ENCODE data around the gene ASB16. TPM values are rescaled to one million over a fixed set of nuclear protein-coding genes. Genes with fewer than 3 reads are reported as not detected.

The ASB16 gene
- polyA plus RNA-seq, 1 of the 3 experiments (the other 2 are of a cell fraction): not detected

DNA sequence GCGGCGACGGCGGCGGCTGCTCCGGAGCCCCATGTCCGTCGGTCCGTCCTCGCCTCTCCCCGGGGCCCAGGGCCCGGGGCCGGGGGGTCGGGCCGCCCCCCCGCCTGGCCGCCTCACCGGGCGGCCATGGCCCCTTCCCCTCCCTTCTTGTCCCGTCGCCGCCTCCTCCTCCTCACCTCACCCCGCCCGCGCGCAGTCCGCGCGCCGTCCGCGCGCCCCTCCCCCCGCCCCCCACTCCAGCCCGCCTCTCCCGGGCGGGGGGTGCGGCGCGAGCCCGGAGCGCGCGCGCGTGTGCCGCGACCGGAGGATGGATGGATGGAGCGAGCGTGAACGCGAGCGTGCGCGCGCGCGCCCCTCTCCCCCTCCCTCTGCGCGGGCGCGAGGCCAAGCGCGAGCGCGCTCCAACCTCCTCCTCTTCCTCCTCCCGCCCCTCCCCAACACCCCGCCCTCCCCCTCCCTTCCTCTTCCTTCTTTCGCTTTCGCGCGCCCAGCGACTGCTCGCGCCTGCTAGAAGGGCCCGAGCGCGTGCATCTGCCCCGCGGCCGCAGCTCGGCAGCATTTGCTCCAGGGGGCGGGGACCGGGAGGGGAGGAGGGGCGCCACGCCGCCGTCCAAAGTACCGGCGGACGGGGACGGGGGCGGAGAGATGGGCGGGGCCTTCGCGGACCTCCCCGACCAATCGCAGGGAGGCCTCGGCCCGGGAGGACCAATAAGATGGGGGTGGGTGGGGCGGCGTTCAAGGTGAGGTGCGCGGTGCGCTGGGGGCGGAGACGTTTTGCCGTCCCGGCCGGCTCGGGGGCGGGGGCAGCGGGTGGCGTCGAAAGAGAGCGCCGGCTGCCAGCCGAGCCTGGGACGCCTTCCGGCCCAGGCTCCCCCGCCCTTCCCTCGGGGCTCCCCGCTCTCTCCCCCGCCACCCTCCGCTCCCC lies 29.3 kb downstream of the ASB16 start, which contains the start of gene ATXN7L3:
Gene ATXN7L3, minus strand, starts transcription at position 332 of the 925 bp plus-strand sequence. CDS start 1,814 bp downstream, outside the sequence.
- Histone ChIP-seq H3K4me2 (peak within 1 kb of the TSS; percentile 95), H3K4me3 (ENCODE audit: low read depth in 2 of 2, low read length in 1 of 2) (peak within 1 kb of the TSS; percentile 79 to 83), H3K4me1 (ENCODE audit: control insufficient read depth in 1 of 2, insufficient read depth in 2 of 2, low read depth in 1 of 2, low read length in 1 of 2) (peaks cover 16 to 30% of the 10 kb centered on the region in 2 experiments), H4K20me1 (ENCODE audit: insufficient read depth) (no peaks in the 10 kb centered on the region), H2AFZ (ENCODE audit: low read depth) (peak within 1 kb of the TSS; percentile 82), H3K9me2 (no peaks in the 10 kb centered on the region), H3K9ac (peak within 1 kb of the TSS; percentile 96), H3K27me3 (ENCODE audit: insufficient read depth) (no peaks in the 10 kb centered on the region), H3K9me3 (no peaks in the 10 kb centered on the region), H3F3A (replicated peaks; ENCODE audit: insufficient read depth) (peaks cover 10% of the 10 kb centered on the region), H3K27ac (ENCODE audit: low read depth in 2 of 2, low read length in 1 of 2) (peak within 1 kb of the TSS; percentile 85 to 96), H3K36me3 (replicated peaks in 1 of 2; ENCODE audit: control insufficient read depth in 1 of 2, insufficient read depth in 2 of 2, low read length in 1 of 2) (peaks cover 23 to 26% of the 10 kb centered on the region in 2 experiments), H3K79me2 (ENCODE audit: insufficient read depth) (peaks cover 39% of the 10 kb centered on the region)
- peak; percentile 99 for DNase-seq
- WGBS (ENCODE audit: low lambda C conversion rate): under 1% methylated on average over 44 of the region's 126 CpGs
- POLR2A ChIA-PET: interaction anchor here (0.9 to 1.6 kb wide), 5 partner anchors 13 to 110 kb away, joined by 3 to 7 read pairs (median 3); partner anchors contain the start of genes RUNDC3A, TMUB2 and UBTF
- CTCF ChIA-PET: interaction anchor here (0.5 to 6.6 kb wide), 5 partner anchors 10 to 131 kb away, joined by 3 to 61 read pairs (median 16); partner anchors contain the start of gene UBTF
- TF ChIP-seq ELF1 (IDR thresholded peaks at IDR 0.05) (no peak), MXI1 (IDR thresholded peaks at IDR 0.05; ENCODE audit: low read depth, low read length) (0 out of 2 replicates have a peak, but pooled peaks have one; percentile 34), FOSL2 (IDR thresholded peaks at IDR 0.05; ENCODE audit: borderline replicate concordance, low read depth) (no peak), POLR2AphosphoS5 (IDR thresholded peaks at IDR 0.05; ENCODE audit: low read depth, low read length) (peak; percentile 30; the same call in 1 of the 2 replicates), SIN3A (IDR thresholded peaks at IDR 0.05; ENCODE audit: borderline replicate concordance, low read depth, low read length) (0 out of 2 replicates have a peak, but pooled peaks have one; percentile 16), FOXJ3 (CRISPR knock-in tag; IDR thresholded peaks at IDR 0.05) (no peak), RAD21 (IDR thresholded peaks at IDR 0.05; ENCODE audit: low read length) (no peak), RXRA (IDR thresholded peaks at IDR 0.05; ENCODE audit: borderline replicate concordance, low read depth) (no peak), GABPA (IDR thresholded peaks at IDR 0.05; ENCODE audit: low read depth) (peak; percentile 64; the same call in 1 of the 2 replicates), NRF1 (IDR thresholded peaks at IDR 0.05; ENCODE audit: low read depth, low read length) (peak; percentile 48), YY1 (IDR thresholded peaks at IDR 0.05; ENCODE audit: low read depth) (no peak), TCF12 (IDR thresholded peaks at IDR 0.05) (no peak), TEAD4 (IDR thresholded peaks at IDR 0.05; ENCODE audit: borderline replicate concordance, insufficient read depth) (no peak), CHD2 (IDR thresholded peaks at IDR 0.05; ENCODE audit: low read length, partially characterized antibody) (peak; percentile 70), TAF1 (IDR thresholded peaks at IDR 0.05; ENCODE audit: borderline replicate concordance, low read depth, low read length) (peak; percentile 60; the same call in 1 of the 2 replicates), FOXM1 (IDR thresholded peaks at IDR 0.05; ENCODE audit: low read depth) (no peak), SMC3 (IDR thresholded peaks at IDR 0.05; ENCODE audit: low read depth, low read length) (no peak)
- TF ChIP-seq, protein P1, sequence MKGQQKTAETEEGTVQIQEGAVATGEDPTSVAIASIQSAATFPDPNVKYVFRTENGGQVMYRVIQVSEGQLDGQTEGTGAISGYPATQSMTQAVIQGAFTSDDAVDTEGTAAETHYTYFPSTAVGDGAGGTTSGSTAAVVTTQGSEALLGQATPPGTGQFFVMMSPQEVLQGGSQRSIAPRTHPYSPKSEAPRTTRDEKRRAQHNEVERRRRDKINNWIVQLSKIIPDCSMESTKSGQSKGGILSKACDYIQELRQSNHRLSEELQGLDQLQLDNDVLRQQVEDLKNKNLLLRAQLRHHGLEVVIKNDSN (IDR thresholded peaks at IDR 0.05; ENCODE audit: borderline replicate concordance, low read depth): no peak
- TF ChIP-seq, protein P2, sequence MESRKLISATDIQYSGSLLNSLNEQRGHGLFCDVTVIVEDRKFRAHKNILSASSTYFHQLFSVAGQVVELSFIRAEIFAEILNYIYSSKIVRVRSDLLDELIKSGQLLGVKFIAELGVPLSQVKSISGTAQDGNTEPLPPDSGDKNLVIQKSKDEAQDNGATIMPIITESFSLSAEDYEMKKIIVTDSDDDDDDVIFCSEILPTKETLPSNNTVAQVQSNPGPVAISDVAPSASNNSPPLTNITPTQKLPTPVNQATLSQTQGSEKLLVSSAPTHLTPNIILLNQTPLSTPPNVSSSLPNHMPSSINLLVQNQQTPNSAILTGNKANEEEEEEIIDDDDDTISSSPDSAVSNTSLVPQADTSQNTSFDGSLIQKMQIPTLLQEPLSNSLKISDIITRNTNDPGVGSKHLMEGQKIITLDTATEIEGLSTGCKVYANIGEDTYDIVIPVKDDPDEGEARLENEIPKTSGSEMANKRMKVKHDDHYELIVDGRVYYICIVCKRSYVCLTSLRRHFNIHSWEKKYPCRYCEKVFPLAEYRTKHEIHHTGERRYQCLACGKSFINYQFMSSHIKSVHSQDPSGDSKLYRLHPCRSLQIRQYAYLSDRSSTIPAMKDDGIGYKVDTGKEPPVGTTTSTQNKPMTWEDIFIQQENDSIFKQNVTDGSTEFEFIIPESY (IDR thresholded peaks at IDR 0.05; ENCODE audit: borderline replicate concordance, low read depth): no peak
- TF ChIP-seq, protein P3, sequence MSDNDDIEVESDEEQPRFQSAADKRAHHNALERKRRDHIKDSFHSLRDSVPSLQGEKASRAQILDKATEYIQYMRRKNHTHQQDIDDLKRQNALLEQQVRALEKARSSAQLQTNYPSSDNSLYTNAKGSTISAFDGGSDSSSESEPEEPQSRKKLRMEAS (IDR thresholded peaks at IDR 0.05; ENCODE audit: low read depth): peak; percentile 48; the same call in 1 of the 2 replicates
- TF ChIP-seq, protein P4, sequence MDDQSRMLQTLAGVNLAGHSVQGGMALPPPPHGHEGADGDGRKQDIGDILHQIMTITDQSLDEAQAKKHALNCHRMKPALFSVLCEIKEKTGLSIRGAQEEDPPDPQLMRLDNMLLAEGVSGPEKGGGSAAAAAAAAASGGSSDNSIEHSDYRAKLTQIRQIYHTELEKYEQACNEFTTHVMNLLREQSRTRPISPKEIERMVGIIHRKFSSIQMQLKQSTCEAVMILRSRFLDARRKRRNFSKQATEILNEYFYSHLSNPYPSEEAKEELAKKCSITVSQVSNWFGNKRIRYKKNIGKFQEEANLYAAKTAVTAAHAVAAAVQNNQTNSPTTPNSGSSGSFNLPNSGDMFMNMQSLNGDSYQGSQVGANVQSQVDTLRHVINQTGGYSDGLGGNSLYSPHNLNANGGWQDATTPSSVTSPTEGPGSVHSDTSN (IDR thresholded peaks at IDR 0.05): 0 out of 2 replicates have a peak, but pooled peaks have one; percentile 7
- TF ChIP-seq, protein P5, sequence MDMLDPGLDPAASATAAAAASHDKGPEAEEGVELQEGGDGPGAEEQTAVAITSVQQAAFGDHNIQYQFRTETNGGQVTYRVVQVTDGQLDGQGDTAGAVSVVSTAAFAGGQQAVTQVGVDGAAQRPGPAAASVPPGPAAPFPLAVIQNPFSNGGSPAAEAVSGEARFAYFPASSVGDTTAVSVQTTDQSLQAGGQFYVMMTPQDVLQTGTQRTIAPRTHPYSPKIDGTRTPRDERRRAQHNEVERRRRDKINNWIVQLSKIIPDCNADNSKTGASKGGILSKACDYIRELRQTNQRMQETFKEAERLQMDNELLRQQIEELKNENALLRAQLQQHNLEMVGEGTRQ (IDR thresholded peaks at IDR 0.05; ENCODE audit: borderline replicate concordance, low read depth, low read length): no peak
- TF ChIP-seq, protein P6, sequence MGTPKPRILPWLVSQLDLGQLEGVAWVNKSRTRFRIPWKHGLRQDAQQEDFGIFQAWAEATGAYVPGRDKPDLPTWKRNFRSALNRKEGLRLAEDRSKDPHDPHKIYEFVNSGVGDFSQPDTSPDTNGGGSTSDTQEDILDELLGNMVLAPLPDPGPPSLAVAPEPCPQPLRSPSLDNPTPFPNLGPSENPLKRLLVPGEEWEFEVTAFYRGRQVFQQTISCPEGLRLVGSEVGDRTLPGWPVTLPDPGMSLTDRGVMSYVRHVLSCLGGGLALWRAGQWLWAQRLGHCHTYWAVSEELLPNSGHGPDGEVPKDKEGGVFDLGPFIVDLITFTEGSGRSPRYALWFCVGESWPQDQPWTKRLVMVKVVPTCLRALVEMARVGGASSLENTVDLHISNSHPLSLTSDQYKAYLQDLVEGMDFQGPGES (IDR thresholded peaks at IDR 0.05; ENCODE audit: low read depth, low read length): peak; percentile 43; the same call in 1 of the 2 replicates
- TF ChIP-seq, protein P7, sequence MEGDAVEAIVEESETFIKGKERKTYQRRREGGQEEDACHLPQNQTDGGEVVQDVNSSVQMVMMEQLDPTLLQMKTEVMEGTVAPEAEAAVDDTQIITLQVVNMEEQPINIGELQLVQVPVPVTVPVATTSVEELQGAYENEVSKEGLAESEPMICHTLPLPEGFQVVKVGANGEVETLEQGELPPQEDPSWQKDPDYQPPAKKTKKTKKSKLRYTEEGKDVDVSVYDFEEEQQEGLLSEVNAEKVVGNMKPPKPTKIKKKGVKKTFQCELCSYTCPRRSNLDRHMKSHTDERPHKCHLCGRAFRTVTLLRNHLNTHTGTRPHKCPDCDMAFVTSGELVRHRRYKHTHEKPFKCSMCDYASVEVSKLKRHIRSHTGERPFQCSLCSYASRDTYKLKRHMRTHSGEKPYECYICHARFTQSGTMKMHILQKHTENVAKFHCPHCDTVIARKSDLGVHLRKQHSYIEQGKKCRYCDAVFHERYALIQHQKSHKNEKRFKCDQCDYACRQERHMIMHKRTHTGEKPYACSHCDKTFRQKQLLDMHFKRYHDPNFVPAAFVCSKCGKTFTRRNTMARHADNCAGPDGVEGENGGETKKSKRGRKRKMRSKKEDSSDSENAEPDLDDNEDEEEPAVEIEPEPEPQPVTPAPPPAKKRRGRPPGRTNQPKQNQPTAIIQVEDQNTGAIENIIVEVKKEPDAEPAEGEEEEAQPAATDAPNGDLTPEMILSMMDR (IDR thresholded peaks at IDR 0.05): no peak

All from SK-N-SH (cell line).